Fibroblast of skin of left quadriceps (primary cell): ENCODE measurements around the gene CRYBG1.

ENCODE experiments used
- DNase-seq, 2 experiments: peaks; one replicate each; pipeline ENCODE4 v3.0.0-alpha.2; 2013; ENCODE audit warnings: low read depth in 2 of 2

CRYBG1 gene

GRCh38 chr6:106458021-106458986, 97.8 kb downstream of the CRYBG1 start:
- no peak for DNase-seq

GRCh38 chr6:106460481-106460880, 100.0 kb downstream of the CRYBG1 start:
- DNase-seq = no peak

- no peak for DNase-seq
Observed at GRCh38 chr6:106461084-106461483, 100.6 kb downstream of the CRYBG1 start.

GRCh38 chr6:106462923-106463557, 102.5 kb downstream of the CRYBG1 start:
- no peak for DNase-seq

GRCh38 chr6:106466211-106466610, 105.7 kb downstream of the CRYBG1 start:
- no peak for DNase-seq

GRCh38 chr6:106468935-106469334, 108.4 kb downstream of the CRYBG1 start:
- no peak for DNase-seq

- DNase-seq = no peak
Observed at GRCh38 chr6:106469882-106470281, 109.4 kb downstream of the CRYBG1 start.

GRCh38 chr6:106470316-106470715, 109.8 kb downstream of the CRYBG1 start:
- no peak for DNase-seq

GRCh38 chr6:106470811-106471210, 110.3 kb downstream of the CRYBG1 start:
- no peak for DNase-seq

- peak; percentile 32 to 38 for DNase-seq
Observed at GRCh38 chr6:106473812-106474211, 113.3 kb downstream of the CRYBG1 start.

- no peak for DNase-seq
Observed at GRCh38 chr6:106474466-106474865, 113.9 kb downstream of the CRYBG1 start.

GRCh38 chr6:106475284-106475683, 114.8 kb downstream of the CRYBG1 start:
- DNase-seq = no peak

GRCh38 chr6:106476331-106477105, 116.0 kb downstream of the CRYBG1 start:
- DNase-seq = peak; percentile 68 to 69

GRCh38 chr6:106477146-106477545, 116.6 kb downstream of the CRYBG1 start:
- no peak for DNase-seq

GRCh38 chr6:106477790-106478189, 117.3 kb downstream of the CRYBG1 start:
- no peak for DNase-seq

GRCh38 chr6:106486236-106486635, 125.7 kb downstream of the CRYBG1 start:
- no peak for DNase-seq

GRCh38 chr6:106488494-106489370, 128.2 kb downstream of the CRYBG1 start:
- DNase-seq = no peak

GRCh38 chr6:106490030-106490429, 129.5 kb downstream of the CRYBG1 start:
- DNase-seq = no peak

GRCh38 chr6:106490436-106490835, 129.9 kb downstream of the CRYBG1 start:
- no peak for DNase-seq

GRCh38 chr6:106490974-106491373, 130.5 kb downstream of the CRYBG1 start:
- DNase-seq = no peak

GRCh38 chr6:106495014-106495413, 134.5 kb downstream of the CRYBG1 start:
- no peak for DNase-seq
